Coronary artery (tissue), 2 donors: ENCODE results near the gene VPS13D.

Experiments
- DNase-seq: peaks from one replicate; pipeline ENCODE4 v3.0.0-alpha.2; 2017; ENCODE audit warnings: low spot score
- H3K27ac ChIP-seq, 2 donors: fragments of 200-600 bp; sonication (generic); one replicate each; pipeline ENCODE4 v1.5.1; 2016 to 2019
- H3K4me3 ChIP-seq: fragments of 200-600 bp; sonication (generic); 2 replicates; pipeline ENCODE4 v1.5.1; 2016; ENCODE audit warnings: mild to moderate bottlenecking, moderate library complexity
- CTCF ChIP-seq: fragments of 200-600 bp; sonication (generic); IDR thresholded peaks from one replicate; pipeline ENCODE4 v1.5.1; 2019; ENCODE audit warnings: antibody characterized with exemption

The VPS13D gene

GRCh38 chr1:12188657-12189327 is 41.0 kb upstream of the VPS13D start:
- no peak for TF ChIP-seq CTCF
- Histone ChIP-seq H3K27ac (no peak overlapping the region), H3K4me3 (no peak overlapping the region)
- DNase-seq: no peak

GRCh38 chr1:12189328-12189682 is 40.5 kb upstream of the VPS13D start:
- no peak for TF ChIP-seq CTCF
- DNase-seq: no peak
- no peak overlapping the region for H3K4me3 ChIP-seq
- H3K27ac ChIP-seq: no peak overlapping the region

GRCh38 chr1:12191242-12192032 is 38.4 kb upstream of the VPS13D start:
- DNase-seq: no peak
- H3K4me3 ChIP-seq: no peak overlapping the region
- no peak for TF ChIP-seq CTCF
- H3K27ac ChIP-seq: no peak overlapping the region

- H3K4me3 ChIP-seq: no peak overlapping the region
- DNase-seq: no peak
- TF ChIP-seq CTCF: no peak
- H3K27ac ChIP-seq: peak overlapping the region in 1 of 2 donors; percentile 17
Measured at GRCh38 chr1:12194666-12195216, 35.1 kb upstream of the VPS13D start.

GRCh38 chr1:12195416-12195815 is 34.4 kb upstream of the VPS13D start:
- no peak overlapping the region for H3K4me3 ChIP-seq
- DNase-seq: no peak
- no peak for TF ChIP-seq CTCF
- no peak overlapping the region for H3K27ac ChIP-seq

GRCh38 chr1:12196641-12197482 is 33.0 kb upstream of the VPS13D start:
- Histone ChIP-seq H3K4me3 (no peak overlapping the region), H3K27ac (peak overlapping the region in 1 of 2 donors; percentile 46)
- TF ChIP-seq CTCF: no peak
- DNase-seq: no peak
